Neural progenitor cell (in vitro differentiated cells): Measurements from ENCODE around the gene CRELD2. TPM values are rescaled to one million over a fixed set of nuclear protein-coding genes. Genes with fewer than 3 reads are reported as not detected.

ENCODE experiments used
- DNase-seq: peaks from one replicate; pipeline ENCODE4 v3.0.0-alpha.2; 2016; ENCODE audit warnings: low spot score
- H2AFZ ChIP-seq: fragments of 200-600 bp; sonication (generic); replicated peaks from 2 replicates; pipeline ENCODE4 v1.6.1; 2016; ENCODE audit warnings: antibody characterized with exemption
- H3F3A ChIP-seq: fragments of 200-600 bp; sonication (generic); 2 replicates; pipeline ENCODE4 v1.6.1; 2016; ENCODE audit warnings: antibody characterized with exemption, low read depth
- H3K27ac ChIP-seq: fragments of 200-600 bp; sonication (generic); 2 replicates; pipeline ENCODE4 v1.5.1; 2016; ENCODE audit warnings: mild to moderate bottlenecking
- H3K27me3 ChIP-seq: fragments of 200-600 bp; sonication (generic); 2 replicates; pipeline ENCODE4 v1.6.1; 2016; ENCODE audit warnings: mild to moderate bottlenecking, moderate library complexity
- H3K36me3 ChIP-seq: fragments of 200-600 bp; sonication (generic); 2 replicates; pipeline ENCODE4 v1.5.1; 2016
- H3K4me1 ChIP-seq: fragments of 200-600 bp; sonication (generic); 2 replicates; pipeline ENCODE4 v1.6.1; 2016; ENCODE audit warnings: mixed run types
- H3K4me2 ChIP-seq: fragments of 200-600 bp; sonication (generic); 2 replicates; pipeline ENCODE4 v1.6.1; 2016
- H3K4me3 ChIP-seq: fragments of 200-600 bp; sonication (generic); 2 replicates; pipeline ENCODE4 v1.5.1; 2016
- H3K79me2 ChIP-seq: fragments of 200-600 bp; sonication (generic); 2 replicates; pipeline ENCODE4 v1.6.1; 2016; ENCODE audit warnings: low read depth
- H3K9ac ChIP-seq: fragments of 200-600 bp; sonication (generic); 2 replicates; pipeline ENCODE4 v1.6.1; 2016
- H3K9me3 ChIP-seq: fragments of 200-600 bp; sonication (generic); 2 replicates; pipeline ENCODE4 v1.5.1; 2016; ENCODE audit warnings: low read depth
- H4K20me1 ChIP-seq: fragments of 200-600 bp; sonication (generic); 2 replicates; pipeline ENCODE4 v1.6.1; 2016; ENCODE audit warnings: low read depth
- H3K27ac Mint-ChIP-seq: 3 replicates; pipeline ENCODE4 v1.8.0; 2021; ENCODE audit warnings: mixed read lengths
- H3K27me3 Mint-ChIP-seq: 2 replicates; pipeline ENCODE4 v1.8.0; 2022; ENCODE audit warnings: low read depth, mild to moderate bottlenecking, inconsistent platforms, moderate library complexity, mixed read lengths; ENCODE audit not compliant: insufficient read depth
- H3K36me3 Mint-ChIP-seq: 3 replicates; pipeline ENCODE4 v1.8.0; 2021; ENCODE audit warnings: mixed read lengths
- H3K4me1 Mint-ChIP-seq: 3 replicates; pipeline ENCODE4 v1.8.0; 2021; ENCODE audit warnings: mixed read lengths
- H3K4me3 Mint-ChIP-seq: 3 replicates; pipeline ENCODE4 v1.8.0; 2021; ENCODE audit warnings: mild to moderate bottlenecking, moderate library complexity, mixed read lengths
- H3K9me3 Mint-ChIP-seq: 3 replicates; pipeline ENCODE4 v1.8.0; 2020; ENCODE audit warnings: mixed read lengths
- EZH2 ChIP-seq: fragments of 200-600 bp; sonication (generic); IDR thresholded peaks from 2 replicates; pipeline ENCODE4 v1.6.1; 2017; ENCODE audit warnings: antibody characterized with exemption, mild to moderate bottlenecking, moderate library complexity
- EZH2phosphoT487 ChIP-seq: fragments of 200-600 bp; sonication (generic); IDR thresholded peaks from 2 replicates; pipeline ENCODE4 v1.6.1; 2017; ENCODE audit warnings: antibody characterized with exemption
- total RNA-seq: library from RNA; depleted of rRNA; stranded (reverse); fragments of >200 nt; gene quantifications from 2 replicates; pipeline ENCODE4 v1.2.3, GENCODE V29; 2015; ENCODE audit warnings: low replicate concordance
- TF ChIP-seq, protein P1 (sequence below): fragments of 200-600 bp; sonication (generic); IDR thresholded peaks from 2 replicates; pipeline ENCODE4 v1.5.1; 2017; ENCODE audit warnings: antibody characterized with exemption, mild to moderate bottlenecking

Gene CRELD2
- total RNA-seq, 1 donor from 2014 or later = 12.2 TPM

DNA sequence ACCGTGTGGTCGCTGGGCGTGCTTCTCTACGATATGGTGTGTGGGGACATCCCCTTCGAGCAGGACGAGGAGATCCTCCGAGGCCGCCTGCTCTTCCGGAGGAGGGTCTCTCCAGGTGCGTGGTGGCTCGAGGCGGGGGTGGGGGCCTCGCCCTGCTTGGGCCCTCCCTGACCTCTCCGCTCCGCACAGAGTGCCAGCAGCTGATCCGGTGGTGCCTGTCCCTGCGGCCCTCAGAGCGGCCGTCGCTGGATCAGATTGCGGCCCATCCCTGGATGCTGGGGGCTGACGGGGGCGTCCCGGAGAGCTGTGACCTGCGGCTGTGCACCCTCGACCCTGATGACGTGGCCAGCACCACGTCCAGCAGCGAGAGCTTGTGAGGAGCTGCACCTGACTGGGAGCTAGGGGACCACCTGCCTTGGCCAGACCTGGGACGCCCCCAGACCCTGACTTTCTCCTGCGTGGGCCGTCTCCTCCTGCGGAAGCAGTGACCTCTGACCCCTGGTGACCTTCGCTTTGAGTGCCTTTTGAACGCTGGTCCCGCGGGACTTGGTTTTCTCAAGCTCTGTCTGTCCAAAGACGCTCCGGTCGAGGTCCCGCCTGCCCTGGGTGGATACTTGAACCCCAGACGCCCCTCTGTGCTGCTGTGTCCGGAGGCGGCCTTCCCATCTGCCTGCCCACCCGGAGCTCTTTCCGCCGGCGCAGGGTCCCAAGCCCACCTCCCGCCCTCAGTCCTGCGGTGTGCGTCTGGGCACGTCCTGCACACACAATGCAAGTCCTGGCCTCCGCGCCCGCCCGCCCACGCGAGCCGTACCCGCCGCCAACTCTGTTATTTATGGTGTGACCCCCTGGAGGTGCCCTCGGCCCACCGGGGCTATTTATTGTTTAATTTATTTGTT lies 44.6 kb downstream of the CRELD2 start:
- Histone ChIP-seq H3K9ac (no peak overlapping the region), H3K4me3 (peak overlapping the region; percentile 69)
- H3K27me3 Mint-ChIP-seq = peaks cover 2% of the 10 kb centered on the region

DNA sequence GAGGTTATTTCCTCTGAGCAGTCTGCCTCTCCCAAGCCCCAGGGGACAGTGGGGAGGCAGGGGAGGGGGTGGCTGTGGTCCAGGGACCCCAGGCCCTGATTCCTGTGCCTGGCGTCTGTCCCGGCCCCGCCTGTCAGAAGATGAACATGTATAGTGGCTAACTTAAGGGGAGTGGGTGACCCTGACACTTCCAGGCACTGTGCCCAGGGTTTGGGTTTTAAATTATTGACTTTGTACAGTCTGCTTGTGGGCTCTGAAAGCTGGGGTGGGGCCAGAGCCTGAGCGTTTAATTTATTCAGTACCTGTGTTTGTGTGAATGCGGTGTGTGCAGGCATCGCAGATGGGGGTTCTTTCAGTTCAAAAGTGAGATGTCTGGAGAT lies 45.2 kb downstream of the CRELD2 start:
- Histone ChIP-seq H2AFZ (no peak overlapping the region), H4K20me1 (peaks cover 60% of the 10 kb centered on the region), H3F3A (no peaks in the 10 kb centered on the region), H3K36me3 (no peaks in the 10 kb centered on the region), H3K4me3 (no peak overlapping the region), H3K4me1 (peaks cover 9% of the 10 kb centered on the region), H3K27ac (no peak overlapping the region), H3K9ac (no peak overlapping the region), H3K27me3 (peaks cover 8% of the 10 kb centered on the region), H3K4me2 (no peak overlapping the region), H3K79me2 (peaks cover 31% of the 10 kb centered on the region), H3K9me3 (no peaks in the 10 kb centered on the region)
- DNase-seq = no peak
- H3K9me3 Mint-ChIP-seq = no peaks in the 10 kb centered on the region
- peaks cover 2% of the 10 kb centered on the region for H3K36me3 Mint-ChIP-seq
- no peak for TF ChIP-seq EZH2
- TF ChIP-seq, protein P1, sequence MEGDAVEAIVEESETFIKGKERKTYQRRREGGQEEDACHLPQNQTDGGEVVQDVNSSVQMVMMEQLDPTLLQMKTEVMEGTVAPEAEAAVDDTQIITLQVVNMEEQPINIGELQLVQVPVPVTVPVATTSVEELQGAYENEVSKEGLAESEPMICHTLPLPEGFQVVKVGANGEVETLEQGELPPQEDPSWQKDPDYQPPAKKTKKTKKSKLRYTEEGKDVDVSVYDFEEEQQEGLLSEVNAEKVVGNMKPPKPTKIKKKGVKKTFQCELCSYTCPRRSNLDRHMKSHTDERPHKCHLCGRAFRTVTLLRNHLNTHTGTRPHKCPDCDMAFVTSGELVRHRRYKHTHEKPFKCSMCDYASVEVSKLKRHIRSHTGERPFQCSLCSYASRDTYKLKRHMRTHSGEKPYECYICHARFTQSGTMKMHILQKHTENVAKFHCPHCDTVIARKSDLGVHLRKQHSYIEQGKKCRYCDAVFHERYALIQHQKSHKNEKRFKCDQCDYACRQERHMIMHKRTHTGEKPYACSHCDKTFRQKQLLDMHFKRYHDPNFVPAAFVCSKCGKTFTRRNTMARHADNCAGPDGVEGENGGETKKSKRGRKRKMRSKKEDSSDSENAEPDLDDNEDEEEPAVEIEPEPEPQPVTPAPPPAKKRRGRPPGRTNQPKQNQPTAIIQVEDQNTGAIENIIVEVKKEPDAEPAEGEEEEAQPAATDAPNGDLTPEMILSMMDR = no peak
- no peak for TF ChIP-seq EZH2phosphoT487
- peak overlapping the region; percentile 72 for H3K4me3 Mint-ChIP-seq
- peaks cover 2% of the 10 kb centered on the region for H3K27me3 Mint-ChIP-seq
- peaks cover 13% of the 10 kb centered on the region for H3K4me1 Mint-ChIP-seq
- H3K27ac Mint-ChIP-seq = no peak overlapping the region

More for the DNA sequence above, 44.6 kb downstream of the CRELD2 start:
- Histone ChIP-seq H2AFZ (no peak overlapping the region), H3K79me2 (peaks cover 31% of the 10 kb centered on the region), H3K27me3 (peaks cover 8% of the 10 kb centered on the region), H3K36me3 (no peaks in the 10 kb centered on the region), H3K27ac (no peak overlapping the region), H3K9me3 (no peaks in the 10 kb centered on the region), H3F3A (no peaks in the 10 kb centered on the region), H4K20me1 (peaks cover 60% of the 10 kb centered on the region), H3K4me2 (peak overlapping the region; percentile 89), H3K4me1 (peaks cover 9% of the 10 kb centered on the region)
- Mint-ChIP-seq H3K4me3 (peak overlapping the region; percentile 84), H3K36me3 (peaks cover 2% of the 10 kb centered on the region), H3K4me1 (peaks cover 11% of the 10 kb centered on the region), H3K27ac (no peak overlapping the region), H3K9me3 (no peaks in the 10 kb centered on the region)
- TF ChIP-seq EZH2 (no peak), EZH2phosphoT487 (no peak)
- TF ChIP-seq, protein P1 = no peak
- no peak for DNase-seq

DNA sequence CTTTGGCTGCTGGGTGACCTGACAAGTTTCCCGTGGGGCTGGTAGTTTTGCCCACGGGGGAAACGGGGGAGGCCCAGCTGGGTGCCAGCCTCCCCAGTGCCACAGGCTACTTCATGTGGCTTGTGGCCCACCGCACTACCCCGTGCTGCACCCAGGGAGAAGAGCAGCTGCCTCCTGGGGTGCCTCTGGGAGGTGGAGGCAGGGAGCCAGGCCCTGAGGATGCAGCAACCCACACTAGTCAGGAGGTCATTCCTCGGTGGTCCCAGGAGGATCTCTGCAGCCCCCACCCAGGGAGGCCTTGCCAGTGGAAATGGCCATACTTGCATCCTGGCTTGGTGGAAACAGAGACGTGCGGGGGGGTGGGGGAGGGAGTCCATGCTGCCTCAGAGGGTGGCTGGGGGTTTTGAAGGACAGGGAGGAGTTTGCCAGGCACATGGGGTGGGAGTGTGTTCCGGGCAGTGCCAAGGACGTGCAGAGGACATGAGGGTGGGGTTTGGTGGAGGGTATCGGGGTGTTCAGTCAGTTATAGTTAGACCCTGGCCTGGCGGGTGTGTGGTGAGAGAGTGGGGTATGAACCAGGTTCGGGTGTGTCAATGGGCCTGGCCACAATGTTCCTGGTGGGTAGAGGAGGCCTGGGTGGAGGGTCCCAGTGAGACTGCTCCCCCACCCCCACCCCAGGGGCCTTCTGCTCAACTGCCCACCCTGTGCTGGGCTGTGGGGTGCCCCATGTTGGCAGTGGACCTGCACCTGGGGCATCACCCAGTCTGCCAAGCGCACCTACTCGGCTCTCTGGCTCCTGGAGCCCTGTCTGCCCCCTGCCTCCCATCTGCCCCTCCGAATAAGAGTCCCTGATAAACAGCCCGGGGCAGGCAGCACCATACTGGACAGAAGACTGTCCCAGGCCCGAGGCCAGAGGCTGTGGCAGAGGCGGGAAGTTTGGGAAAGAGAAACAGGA lies 46.0 kb downstream of the CRELD2 start:
- peaks cover 2% of the 10 kb centered on the region for H3K36me3 Mint-ChIP-seq
- Histone ChIP-seq H2AFZ (no peak overlapping the region), H3K4me1 (peaks cover 9% of the 10 kb centered on the region), H3K9ac (no peak overlapping the region), H4K20me1 (peaks cover 60% of the 10 kb centered on the region), H3K27ac (no peak overlapping the region), H3F3A (peaks cover under 1% of the 10 kb centered on the region), H3K4me2 (no peak overlapping the region), H3K27me3 (peaks cover 8% of the 10 kb centered on the region), H3K4me3 (no peak overlapping the region), H3K79me2 (peaks cover 31% of the 10 kb centered on the region), H3K36me3 (no peaks in the 10 kb centered on the region), H3K9me3 (no peaks in the 10 kb centered on the region)
- TF ChIP-seq EZH2 (no peak), EZH2phosphoT487 (no peak)
- TF ChIP-seq, protein P1 = no peak
- H3K27ac Mint-ChIP-seq = peak overlapping the region; percentile 42
- peaks cover 6% of the 10 kb centered on the region for H3K4me1 Mint-ChIP-seq
- H3K9me3 Mint-ChIP-seq = no peaks in the 10 kb centered on the region
- peak; percentile 1 for DNase-seq
- peak overlapping the region; percentile 72 for H3K4me3 Mint-ChIP-seq
- peaks cover 2% of the 10 kb centered on the region for H3K27me3 Mint-ChIP-seq
